Fibroblast of upper back skin (primary cell): ENCODE results near the gene TMEM156.
"Not testable (repeated sequence)": the region's sequence is repeated elsewhere in the genome, so short reads cannot be mapped to it uniquely, and the experiment has no call there.

ENCODE experiments used
- DNase-seq: peaks from one replicate; pipeline ENCODE4 v3.0.0-alpha.2; 2013

Gene TMEM156

DNA sequence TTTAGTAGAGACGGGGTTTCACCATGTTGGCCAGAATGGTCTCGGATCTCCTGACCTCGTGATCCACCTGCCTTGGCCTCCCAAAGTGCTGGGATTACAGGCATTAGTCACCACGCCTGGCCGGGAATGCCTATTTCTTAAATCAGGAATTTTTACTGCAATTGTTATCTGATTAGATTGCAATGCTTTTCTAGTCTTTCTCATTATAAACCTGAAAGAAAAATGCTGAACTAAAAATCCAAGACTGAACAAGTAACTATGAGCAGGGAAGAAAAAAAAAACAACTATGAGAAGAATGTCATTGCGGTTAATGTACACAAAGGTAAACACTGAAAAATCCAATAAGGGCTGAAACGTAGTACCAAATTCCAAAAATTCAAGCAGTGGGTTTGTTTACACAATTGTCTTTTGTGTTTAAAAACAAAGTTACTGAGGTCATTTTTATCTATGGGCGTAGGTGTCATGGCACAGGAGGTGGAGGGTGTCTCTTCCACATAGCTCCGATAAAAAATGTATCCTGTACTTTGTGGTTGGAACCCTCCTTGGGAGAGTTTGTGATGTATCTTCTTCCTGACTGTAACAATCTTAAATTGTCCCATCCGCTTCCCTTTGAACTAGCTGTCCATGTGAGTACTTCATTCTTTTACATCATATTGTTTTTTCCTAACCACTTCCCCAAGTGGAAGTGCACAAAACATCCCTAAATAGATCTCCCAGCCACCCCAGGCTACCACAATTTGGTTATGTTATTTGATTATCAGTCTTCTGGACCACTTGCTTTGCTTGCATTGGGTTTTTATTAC lies 11.1 kb upstream of the TMEM156 start:
- DNase-seq, result peak; percentile 24

DNA sequence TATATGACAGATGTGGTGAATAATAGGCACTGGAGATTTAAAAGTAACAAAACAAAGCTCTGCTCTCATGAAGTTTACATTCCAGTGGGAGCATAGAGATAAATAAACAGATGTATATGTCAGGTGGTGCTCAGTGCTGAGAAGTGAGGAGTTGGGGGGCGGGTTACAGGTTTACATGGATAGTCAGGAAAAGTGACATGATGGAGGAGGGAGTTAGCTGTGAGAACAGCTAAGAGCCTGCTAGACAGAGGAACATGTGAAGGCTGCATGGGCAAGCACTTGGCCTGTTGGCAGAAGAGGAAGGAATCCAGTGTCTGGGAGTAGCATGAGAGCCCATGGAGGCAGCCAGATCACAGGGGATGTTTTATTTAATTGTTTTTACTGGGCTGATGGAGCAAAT lies 10.2 kb upstream of the TMEM156 start:
- no peak for DNase-seq

- no peak for DNase-seq
Observed at GRCh38 chr4:39039108-39039507, 6.9 kb upstream of the TMEM156 start.

GRCh38 chr4:39037941-39038340 lies 5.7 kb upstream of the TMEM156 start:
- no peak for DNase-seq

DNA sequence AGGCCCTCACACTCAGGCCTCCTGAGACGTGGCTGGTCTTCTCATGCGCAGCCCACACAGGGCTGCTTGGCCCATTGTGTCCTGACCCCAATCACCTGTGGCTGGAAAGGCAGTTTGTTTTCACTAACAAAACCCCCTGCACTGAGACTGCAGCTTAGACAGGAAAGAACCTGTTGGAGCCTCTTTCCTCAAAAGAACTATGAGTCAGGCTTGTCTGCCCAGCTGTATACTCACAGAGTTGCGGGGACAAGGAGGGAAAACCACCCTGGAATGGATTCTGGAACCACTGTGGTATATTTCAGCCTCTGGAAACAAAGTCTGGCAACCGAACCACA lies 5.2 kb upstream of the TMEM156 start:
- peak; percentile 35 for DNase-seq

GRCh38 chr4:39036172-39036571 lies 4.0 kb upstream of the TMEM156 start:
- no peak for DNase-seq

- not testable (repeated sequence) for DNase-seq
Observed at GRCh38 chr4:39031590-39032020, 604 bp downstream of the TMEM156 start.

- no peak for DNase-seq
Observed at GRCh38 chr4:39030725-39031124, 1.5 kb downstream of the TMEM156 start.

GRCh38 chr4:39029752-39030694 lies 2.2 kb downstream of the TMEM156 start:
- DNase-seq, result no peak

- DNase-seq, result no peak
Observed at GRCh38 chr4:39026096-39026495, 6.1 kb downstream of the TMEM156 start.

DNA sequence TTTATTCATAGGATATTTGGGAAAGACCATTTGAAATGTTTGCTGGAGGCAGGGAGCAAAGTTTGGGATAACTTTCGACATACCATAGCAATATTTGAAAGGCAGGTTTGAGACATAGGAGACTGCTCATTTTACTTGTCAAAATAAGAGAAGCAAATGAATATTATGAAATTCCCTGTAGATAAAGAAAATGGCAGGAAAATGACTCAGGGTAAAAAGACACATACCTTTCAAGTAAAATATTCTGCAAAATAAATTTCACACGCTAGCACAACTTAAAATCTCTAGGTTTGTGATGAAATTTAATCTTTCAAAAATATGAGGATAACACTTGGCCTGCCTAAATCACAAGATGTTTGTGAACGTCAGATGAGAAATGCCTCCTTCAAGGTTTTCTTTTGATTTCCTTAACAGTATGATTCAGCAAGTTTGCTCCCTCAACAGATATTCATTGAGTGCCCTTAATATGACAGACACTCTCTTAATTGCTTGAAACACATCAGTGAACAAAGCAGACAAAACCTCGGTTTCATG lies 6.6 kb downstream of the TMEM156 start:
- peak; percentile 22 for DNase-seq

DNA sequence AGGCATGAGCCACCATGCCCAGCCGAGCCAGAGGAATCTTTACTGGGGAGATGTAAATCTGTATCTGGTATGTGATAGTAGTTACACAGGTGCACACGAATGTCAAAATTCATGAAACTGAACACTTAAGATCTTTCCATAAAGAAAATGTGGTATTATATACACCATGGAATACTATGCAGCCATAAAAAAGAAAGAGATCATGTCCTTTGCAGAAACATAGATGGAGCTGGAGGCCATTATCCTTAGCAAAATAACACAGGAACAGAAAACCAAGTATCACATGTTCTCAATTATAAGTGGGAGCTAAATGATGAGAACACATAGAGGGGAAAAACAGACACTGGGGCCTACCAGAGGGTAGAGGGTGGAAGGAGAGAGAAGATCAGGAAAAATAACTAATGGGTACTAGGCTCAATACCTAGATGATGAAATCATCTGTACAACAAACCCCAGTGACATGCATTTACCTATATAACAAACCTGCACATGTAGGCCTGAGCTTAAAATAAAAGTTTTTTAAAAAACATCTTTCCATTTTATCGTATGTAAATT lies 7.8 kb downstream of the TMEM156 start:
- no peak for DNase-seq

DNA sequence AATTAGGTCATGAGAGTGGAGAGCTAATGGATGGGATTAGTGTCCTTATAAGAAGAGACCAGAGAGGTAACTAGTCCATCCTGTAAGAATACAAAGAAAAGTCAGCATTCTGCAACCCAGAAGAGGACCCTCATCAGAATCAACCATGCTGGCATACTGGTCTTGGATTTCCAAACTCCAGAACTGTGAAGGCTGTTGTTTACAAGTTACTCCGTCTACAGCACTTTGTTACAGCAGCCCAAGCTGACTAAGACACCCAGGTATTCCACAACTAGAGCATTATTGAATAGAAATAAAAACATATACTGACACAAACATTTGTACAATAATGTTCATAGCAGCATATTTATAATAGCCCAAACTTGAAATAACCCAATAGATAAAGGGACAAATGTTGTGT lies 9.2 kb downstream of the TMEM156 start:
- DNase-seq, result no peak

DNA sequence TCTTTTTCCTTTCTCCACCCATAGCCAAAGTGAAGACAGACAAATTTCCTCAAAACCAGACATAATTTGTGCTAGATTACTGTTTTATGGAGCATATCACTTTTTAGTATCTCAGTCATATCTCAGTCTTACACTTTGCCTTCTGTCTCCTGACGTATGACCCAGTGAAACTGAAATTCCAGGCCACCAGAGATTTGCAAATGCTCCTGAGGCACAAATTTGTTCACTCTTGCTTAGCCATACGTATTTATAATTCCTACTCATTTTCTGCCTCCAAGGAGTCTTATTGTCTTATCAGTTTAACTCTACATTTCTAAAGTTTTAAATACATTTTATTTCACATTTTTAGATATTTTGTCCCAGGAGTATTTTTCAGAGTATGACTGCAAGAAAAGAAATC lies 10.0 kb downstream of the TMEM156 start:
- DNase-seq, result no peak

DNA sequence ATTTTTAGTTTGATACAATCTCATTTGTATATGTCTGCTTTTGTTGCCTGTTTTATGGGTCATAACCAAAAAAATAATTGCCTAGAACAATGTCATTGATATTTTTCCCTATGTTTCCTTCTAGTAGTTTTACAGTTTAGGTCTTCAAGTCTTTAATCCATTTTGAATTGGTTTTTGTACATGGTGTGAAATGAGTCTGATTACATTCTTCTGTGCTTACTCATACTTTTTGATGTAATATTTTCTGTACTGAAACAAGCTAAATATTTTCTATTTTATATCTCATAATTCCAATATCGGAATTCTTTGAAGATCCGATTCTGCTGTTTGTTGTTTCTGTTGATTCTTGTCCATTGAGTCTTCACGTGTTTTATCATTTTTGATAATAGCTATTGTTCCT lies 10.6 kb downstream of the TMEM156 start:
- no peak for DNase-seq

DNA sequence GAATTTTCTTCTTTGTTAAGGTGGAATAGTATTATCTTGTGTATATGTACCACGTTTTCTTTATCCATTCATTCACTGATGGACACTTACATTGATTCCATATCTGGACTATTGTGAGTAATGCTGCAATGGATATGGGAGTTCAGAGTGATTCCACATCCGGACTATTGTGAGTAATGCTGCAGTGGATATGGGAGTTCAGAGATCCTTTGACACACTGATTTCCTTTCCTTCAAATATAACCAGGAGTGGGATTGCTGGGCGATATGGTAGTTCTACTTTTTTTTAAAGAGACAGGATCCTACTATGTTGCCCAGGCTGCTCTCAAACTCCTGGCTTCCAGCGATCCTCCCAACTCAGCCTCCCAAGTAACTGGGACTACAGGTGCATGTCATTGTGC lies 12.1 kb downstream of the TMEM156 start:
- DNase-seq, result no peak

GRCh38 chr4:39014028-39014427 lies 18.2 kb downstream of the TMEM156 start:
- DNase-seq, result no peak

- no peak for DNase-seq
Observed at GRCh38 chr4:39004758-39005157, 27.5 kb downstream of the TMEM156 start.

DNA sequence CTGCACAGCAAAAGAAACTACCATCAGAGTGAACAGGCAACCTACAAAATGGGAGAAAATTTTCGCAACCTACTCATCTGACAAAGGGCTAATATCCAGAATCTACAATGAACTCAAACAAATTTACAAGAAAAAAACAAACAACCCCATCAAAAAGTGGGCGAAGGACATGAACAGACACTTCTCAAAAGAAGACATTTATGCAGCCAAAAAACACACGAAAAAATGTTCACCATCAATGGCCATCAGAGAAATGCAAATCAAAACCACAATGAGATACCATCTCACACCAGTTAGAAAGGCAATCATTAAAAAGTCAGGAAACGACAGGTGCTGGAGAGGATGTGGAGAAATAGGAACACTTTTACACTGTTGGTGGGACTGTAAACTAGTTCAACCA lies 30.2 kb downstream of the TMEM156 start:
- DNase-seq, result not testable (repeated sequence)

DNA sequence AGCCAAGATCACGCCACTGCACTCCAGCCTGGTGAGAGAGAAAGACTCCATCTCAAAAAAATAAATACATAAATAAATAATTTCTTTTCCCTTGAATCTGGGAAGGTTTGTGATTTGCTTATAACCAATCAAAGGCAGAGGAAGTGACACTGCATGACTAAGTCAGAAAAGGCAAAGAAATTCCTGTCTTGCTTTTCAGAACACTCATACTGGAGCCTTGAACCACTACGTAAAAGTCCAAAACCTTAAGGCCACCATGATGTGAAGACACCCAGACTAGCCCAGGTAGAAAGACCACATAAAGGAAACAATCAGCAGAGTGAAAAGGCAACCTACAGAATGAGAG lies 36.6 kb downstream of the TMEM156 start:
- no peak for DNase-seq

DNA sequence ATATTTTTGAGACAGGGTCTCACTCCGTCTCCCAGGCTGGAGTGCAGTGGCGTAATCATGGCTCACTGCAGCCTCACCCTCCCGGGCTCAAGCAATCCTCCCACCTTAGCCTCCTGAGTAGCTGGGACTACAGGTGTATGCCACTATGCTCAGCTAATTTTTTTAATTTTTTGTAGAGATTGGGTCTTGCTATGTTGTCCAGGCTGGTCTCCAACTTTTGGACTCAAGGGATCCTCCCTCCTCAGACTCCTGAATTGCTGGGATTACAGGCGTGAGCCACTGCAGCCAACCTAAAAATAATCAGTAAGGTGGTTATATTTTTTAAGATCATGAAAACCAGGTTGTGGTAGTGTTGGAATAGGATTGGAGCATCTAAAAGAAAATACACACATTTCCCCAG lies 38.1 kb downstream of the TMEM156 start:
- DNase-seq, result no peak

DNA sequence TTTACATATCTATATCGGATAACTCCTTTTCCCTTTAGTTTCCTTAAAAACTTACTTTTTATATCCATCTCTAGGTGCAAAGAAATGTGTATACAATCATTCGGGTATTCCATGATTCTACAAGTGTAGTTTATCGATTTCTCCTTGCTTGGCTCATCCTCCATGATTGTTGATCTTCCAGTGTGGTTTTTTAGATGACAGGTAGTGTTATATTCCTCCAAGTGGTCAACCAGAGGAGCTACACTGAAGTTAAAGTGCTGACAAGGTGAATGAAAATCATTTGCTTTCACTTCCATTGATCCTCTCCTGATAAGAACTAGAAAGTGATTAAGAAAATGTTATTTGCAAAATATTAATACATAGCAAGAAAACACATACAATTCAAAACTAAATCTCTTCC lies 38.5 kb downstream of the TMEM156 start:
- DNase-seq, result no peak

DNA sequence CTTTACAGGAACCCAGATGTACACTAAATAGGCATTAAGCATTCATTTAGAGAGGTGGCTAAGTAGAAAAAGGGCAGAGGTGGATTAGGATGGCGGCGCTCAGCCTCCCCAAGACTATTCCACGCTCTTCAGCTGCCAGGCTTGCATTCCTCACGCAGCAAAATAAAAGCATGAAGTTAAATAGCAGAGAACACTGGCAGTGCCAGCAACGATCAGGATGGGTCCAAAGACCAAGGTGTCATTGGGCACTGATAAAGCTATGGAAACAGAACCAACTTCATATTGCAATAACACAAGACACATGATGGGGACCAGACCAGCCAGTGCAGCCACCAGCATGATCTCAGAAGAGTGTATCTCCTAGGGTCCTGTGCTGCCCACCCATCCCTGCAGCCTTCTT lies 42.0 kb downstream of the TMEM156 start:
- no peak for DNase-seq

GRCh38 chr4:38989487-38989886 lies 42.7 kb downstream of the TMEM156 start:
- DNase-seq, result no peak
